ENCODE results near the gene NFATC3.

- no peak for TF ChIP-seq POLR2A (IDR thresholded peaks at IDR 0.05; ENCODE audit: low read length)
- no peak for TF ChIP-seq GATA1 (IDR thresholded peaks at IDR 0.05; ENCODE audit: low read depth, low read length)
Measured at GRCh38 chr16:68086336-68086841, 1.2 kb downstream of the NFATC3 start.

Measured in erythroblast (primary cell).